Immature natural killer cell (primary cell): ENCODE data around the gene BTBD19. TPM values are rescaled to one million over a fixed set of nuclear protein-coding genes. Genes with fewer than 3 reads are reported as not detected.
A peak's percentile ranks its signal among the peaks of the same experiment; 100 is the strongest.
"Not testable (repeated sequence)": the region's sequence is repeated elsewhere in the genome, so short reads cannot be mapped to it uniquely, and the experiment has no call there.

Experiments used
- DNase-seq, 3 donors: peaks; one replicate each; pipeline ENCODE4 v3.0.0; 2022; ENCODE audit warnings: mixed read lengths in 1 of 3
- H3K27ac Mint-ChIP-seq, 6 donors: one replicate each; pipeline ENCODE4 v1.8.0; 2020; ENCODE audit warnings: mixed read lengths in 6 of 6, mild to moderate bottlenecking in 5 of 6, inconsistent platforms in 4 of 6, moderate library complexity in 3 of 6
- H3K27me3 Mint-ChIP-seq, 3 donors: one replicate each; pipeline ENCODE4 v1.8.0; 2020 to 2021; ENCODE audit warnings: low read depth in 3 of 3, mild to moderate bottlenecking in 3 of 3, mixed read lengths in 3 of 3, moderate library complexity in 3 of 3, inconsistent platforms in 1 of 3
- H3K36me3 Mint-ChIP-seq, 3 donors: one replicate each; pipeline ENCODE4 v1.8.0; 2020; ENCODE audit warnings: mixed read lengths in 3 of 3, inconsistent platforms in 2 of 3, mild to moderate bottlenecking in 2 of 3
- H3K4me1 Mint-ChIP-seq, 2 donors: one replicate each; pipeline ENCODE4 v1.8.0; 2020; ENCODE audit warnings: inconsistent platforms in 2 of 2, mild to moderate bottlenecking in 2 of 2, mixed read lengths in 2 of 2, moderate library complexity in 1 of 2
- H3K4me3 Mint-ChIP-seq, 5 donors: one replicate each; pipeline ENCODE4 v1.8.0; 2020; ENCODE audit warnings: mild to moderate bottlenecking in 5 of 5, mixed read lengths in 5 of 5, inconsistent platforms in 3 of 5, moderate library complexity in 3 of 5
- H3K9me3 Mint-ChIP-seq, 6 donors: one replicate each; pipeline ENCODE4 v1.8.0; 2020; ENCODE audit warnings: mild to moderate bottlenecking in 6 of 6, mixed read lengths in 6 of 6, inconsistent platforms in 4 of 6, moderate library complexity in 3 of 6
- polyA plus RNA-seq, 3 donors: library from polyadenylated mRNA; unstranded; fragments of 300-500 nt; fragmentation: Illumina TruSeq; gene quantifications; one replicate each; pipeline ENCODE4 v1.2.3, GENCODE V29; 2021

Gene BTBD19
- polyA plus RNA-seq, 3 donors from 2014 or later, result 0.38 TPM; not detected in 2

DNA sequence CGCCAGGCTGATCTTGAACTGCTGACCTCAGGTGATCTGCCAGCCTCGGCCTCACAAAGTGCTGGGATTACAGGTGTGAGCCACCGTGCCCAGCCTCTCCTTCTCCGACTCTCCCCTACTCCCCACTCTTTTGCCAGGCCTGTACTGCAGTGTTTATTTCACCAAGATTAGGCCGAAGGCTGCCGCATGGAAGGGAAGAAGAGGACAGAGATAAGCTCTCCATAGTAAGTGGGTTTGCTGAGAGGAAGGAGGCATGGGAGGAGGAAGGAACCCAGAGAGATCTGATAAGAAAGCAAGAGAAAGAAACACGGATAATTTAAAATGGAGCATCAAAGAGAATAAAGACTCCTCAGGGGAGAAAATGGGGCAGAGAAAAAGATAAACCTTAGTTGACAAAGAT lies 26.0 kb downstream of the BTBD19 start:
- Mint-ChIP-seq H3K27ac (no peak overlapping the region), H3K9me3 (no peaks in the 10 kb centered on the region)

DNA sequence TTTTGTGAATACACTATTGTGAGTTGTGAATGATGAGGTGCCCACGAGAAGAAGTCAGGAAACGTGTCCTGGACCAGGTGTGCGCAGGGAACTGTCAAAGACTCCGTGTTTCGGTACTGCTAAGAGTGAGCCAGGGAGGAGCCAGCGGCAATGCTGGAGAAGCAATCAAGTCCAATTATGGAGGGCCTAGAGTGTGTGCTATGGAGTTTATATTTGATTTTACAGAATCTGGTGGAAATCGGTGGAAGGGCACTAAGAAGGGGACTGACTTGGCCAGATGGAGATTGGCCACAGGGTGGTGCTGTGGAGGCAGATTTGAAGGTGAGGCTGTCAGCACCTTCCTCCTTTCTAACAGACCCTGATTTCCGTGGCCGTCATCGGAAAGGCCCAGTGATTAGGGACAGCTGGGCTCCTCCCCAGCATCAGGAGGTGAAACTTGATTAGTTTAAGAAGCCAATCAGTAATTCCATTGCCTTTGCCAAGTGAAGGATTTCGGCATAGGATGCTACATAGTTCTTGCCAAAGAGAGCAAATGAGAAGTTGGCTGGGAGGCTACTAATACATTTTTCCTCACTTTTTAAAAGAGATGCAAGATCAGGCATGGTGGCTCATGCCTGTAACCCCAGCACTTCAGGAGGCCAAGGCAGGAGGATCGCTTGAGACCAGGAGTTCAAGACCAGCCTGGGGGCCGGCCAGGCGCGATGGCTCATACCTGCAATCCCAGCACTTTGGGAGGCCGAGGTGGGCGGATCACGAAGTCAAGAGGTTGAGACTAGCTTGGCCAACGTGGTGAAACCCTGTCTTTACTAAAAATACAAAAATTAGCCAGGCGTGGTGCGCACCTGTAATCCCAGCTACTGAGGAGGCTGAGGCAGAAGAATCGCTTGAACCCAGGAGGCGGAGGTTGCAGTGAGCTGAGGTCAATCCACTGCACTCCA lies 27.7 kb downstream of the BTBD19 start:
- H3K27ac Mint-ChIP-seq, result peak overlapping the region in 2 of 6 donors; percentile 45 to 60
- peaks cover 3 to 6% (median 4%) of the 10 kb centered on the region in 3 donors for H3K27me3 Mint-ChIP-seq
- peaks cover 7 to 8% of the 10 kb centered on the region in 2 donors for H3K4me1 Mint-ChIP-seq
- no peaks in the 10 kb centered on the region for H3K9me3 Mint-ChIP-seq
- DNase-seq, result peak; percentile 66 to 72 (median 70)
- peaks cover 0 to under 1% (median 0%) of the 10 kb centered on the region in 3 donors for H3K36me3 Mint-ChIP-seq
- peak overlapping the region in 4 of 5 donors; percentile 18 to 67 (median 32) for H3K4me3 Mint-ChIP-seq

More for the DNA sequence above, 26.0 kb downstream of the BTBD19 start:
- H3K4me3 Mint-ChIP-seq, result no peak overlapping the region
- H3K36me3 Mint-ChIP-seq, result no peaks in the 10 kb centered on the region
- H3K4me1 Mint-ChIP-seq, result peaks cover 7 to 8% of the 10 kb centered on the region in 2 donors
- peaks cover 1 to 6% (median 2%) of the 10 kb centered on the region in 3 donors for H3K27me3 Mint-ChIP-seq
- DNase-seq, result no peak

DNA sequence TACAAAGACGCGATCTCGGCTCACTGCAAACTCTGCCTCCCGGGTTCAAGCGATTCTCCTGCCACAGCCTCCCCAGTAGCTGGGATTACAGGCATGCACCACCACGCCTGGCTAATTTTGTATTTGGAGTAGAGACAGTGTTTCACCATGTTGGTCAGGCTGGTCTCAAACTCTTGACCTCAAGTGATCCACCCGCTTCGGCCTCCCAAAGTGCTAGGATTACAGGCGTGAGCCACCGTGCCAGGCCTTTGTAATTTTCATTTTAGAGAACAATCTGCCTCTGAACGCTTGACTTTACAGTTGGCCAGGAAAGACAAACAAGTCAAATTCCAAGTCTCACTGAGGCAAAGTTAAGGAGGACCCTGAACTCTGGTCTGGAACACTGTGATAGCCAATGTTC lies 30.0 kb downstream of the BTBD19 start:
- H3K9me3 Mint-ChIP-seq, DNase-seq: not testable (repeated sequence)

DNA sequence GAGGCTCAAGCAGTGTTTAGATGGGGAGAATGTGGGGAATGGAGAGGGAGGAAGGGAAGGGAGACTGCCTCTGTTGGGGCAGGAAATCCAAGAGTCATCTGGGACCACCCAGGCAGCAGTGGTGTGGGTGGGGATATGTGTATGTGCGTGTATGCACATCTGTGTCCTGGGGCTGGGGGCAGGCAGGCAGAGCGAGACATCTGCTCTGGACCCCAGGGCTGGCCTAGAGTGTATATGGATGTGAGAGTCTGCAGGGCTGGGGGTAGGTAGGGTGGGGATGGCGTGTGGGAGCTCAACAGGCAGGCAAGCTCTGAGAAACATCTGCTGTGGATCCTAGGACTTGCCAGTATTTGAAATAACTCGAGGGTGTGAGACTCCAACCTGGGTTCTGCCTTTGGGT lies 31.3 kb downstream of the BTBD19 start:
- peaks cover 12 to 14% of the 10 kb centered on the region in 2 donors for H3K4me1 Mint-ChIP-seq
- H3K36me3 Mint-ChIP-seq, result peaks cover 0 to 9% (median 3%) of the 10 kb centered on the region in 3 donors
- no peak overlapping the region for H3K27ac Mint-ChIP-seq
- no peaks in the 10 kb centered on the region for H3K9me3 Mint-ChIP-seq
- no peak for DNase-seq
- no peak overlapping the region for H3K4me3 Mint-ChIP-seq
- peaks cover 4 to 25% (median 7%) of the 10 kb centered on the region in 3 donors for H3K27me3 Mint-ChIP-seq

More for the DNA sequence above, 30.0 kb downstream of the BTBD19 start:
- not testable (repeated sequence) for H3K27ac Mint-ChIP-seq, H3K36me3 Mint-ChIP-seq, H3K4me3 Mint-ChIP-seq
- Mint-ChIP-seq H3K4me1 (peaks cover 8 to 11% of the 10 kb centered on the region in 2 donors), H3K27me3 (peaks cover 6 to 20% (median 9%) of the 10 kb centered on the region in 3 donors)

DNA sequence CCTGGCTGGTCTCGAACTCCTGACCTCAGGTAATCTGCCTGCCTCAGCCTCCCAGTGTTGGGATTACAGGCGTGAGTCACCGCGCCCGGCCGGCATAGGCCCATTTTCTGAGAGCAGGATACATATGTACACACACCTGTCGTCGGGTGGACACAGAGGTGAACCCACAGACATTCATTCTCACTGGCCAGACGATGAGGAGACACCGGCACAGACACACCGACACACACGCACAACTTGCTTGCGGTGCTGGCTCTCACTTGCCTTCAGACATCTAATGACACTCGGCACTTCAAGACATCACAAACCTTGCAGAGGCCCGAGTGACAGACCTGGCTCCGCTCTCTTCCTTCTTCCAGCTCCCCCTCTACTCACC lies 34.2 kb downstream of the BTBD19 start:
- H3K4me3 Mint-ChIP-seq, result peak overlapping the region in 3 of 5 donors; percentile 47 to 53 (median 50)
- no peak for DNase-seq
- peaks cover 0 to 25% (median 8%) of the 10 kb centered on the region in 3 donors for H3K27me3 Mint-ChIP-seq
- no peaks in the 10 kb centered on the region for H3K9me3 Mint-ChIP-seq
- H3K27ac Mint-ChIP-seq, result no peak overlapping the region
- peaks cover 5 to 6% of the 10 kb centered on the region in 2 donors for H3K4me1 Mint-ChIP-seq
- peaks cover 3 to 12% (median 3%) of the 10 kb centered on the region in 3 donors for H3K36me3 Mint-ChIP-seq

DNA sequence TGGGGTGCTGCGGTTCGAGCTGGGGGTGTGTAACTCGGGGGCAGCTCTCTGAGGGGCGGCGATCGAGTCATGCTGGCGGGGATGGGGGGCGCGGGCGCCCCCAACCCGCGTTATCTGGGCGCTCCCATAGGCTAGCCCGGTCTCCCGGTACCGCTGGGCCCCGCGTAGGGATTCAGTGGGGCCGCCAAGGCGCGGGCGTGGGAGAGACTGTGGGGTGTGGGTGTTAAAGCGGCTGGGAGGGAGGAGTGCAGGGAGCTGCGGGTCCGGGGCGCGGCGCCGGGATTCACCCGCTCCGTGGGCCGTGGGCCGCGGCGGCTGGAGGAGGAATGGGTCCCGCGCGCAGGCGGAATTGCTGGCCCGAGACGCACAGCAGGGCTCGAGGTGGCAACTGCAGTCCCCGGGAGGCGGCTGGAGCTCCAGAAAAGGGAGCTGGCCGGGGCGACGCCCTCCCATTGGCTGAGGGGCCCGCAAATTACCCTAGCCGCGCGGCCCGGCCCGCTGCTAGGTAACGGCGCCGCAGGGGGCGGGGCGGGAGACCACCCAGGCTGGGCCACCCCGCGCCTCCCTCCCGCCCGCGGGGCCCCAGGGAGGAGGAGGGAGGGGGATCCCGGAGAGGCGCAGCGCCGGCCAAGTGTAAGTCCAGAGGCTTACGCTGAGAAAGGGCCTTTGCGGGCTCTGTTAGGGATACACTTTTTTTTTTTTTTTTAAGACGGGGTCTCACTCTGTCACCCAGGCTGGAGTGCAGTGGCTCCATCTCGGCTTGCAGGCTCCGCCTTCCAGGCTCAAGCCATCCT lies 34.7 kb downstream of the BTBD19 start, which contains the start of gene PTCH2:
TSS of gene PTCH2 (minus strand) at position 392 of the 794 bp plus-strand sequence. CDS start at position 71, 321 bp downstream.
- H3K4me1 Mint-ChIP-seq, result peaks cover 5 to 6% of the 10 kb centered on the region in 2 donors
- peak; percentile 5 to 13 (median 7) for DNase-seq
- peaks cover 0 to 25% (median 8%) of the 10 kb centered on the region in 3 donors for H3K27me3 Mint-ChIP-seq
- H3K36me3 Mint-ChIP-seq, result peaks cover 3 to 12% (median 3%) of the 10 kb centered on the region in 3 donors
- no peaks in the 10 kb centered on the region for H3K9me3 Mint-ChIP-seq
- H3K4me3 Mint-ChIP-seq, result peak within 1 kb of the TSS in 4 of 5 donors; percentile 34 to 53 (median 48)
- H3K27ac Mint-ChIP-seq, result peak within 1 kb of the TSS in 1 of 6 donors; percentile 40

DNA sequence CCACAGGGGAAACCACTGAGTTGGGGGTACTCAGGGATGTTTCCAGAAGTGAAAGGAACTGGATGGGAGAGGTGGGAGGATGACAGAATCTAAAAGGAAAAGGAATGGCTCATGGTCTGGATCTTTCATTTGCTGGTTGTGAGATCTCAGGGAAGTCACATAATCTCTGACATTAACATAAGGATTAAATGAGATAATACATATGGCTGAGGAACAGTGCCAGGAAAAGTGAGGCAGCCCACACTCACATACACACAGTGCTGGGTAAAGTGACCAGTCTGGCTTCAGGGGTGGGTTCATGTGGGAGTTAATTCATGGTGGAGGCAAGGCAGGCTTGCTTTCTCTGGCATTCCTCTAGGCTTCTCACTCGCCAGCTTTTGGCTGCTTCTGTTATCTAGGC lies 38.7 kb downstream of the BTBD19 start:
- Mint-ChIP-seq H3K4me3 (no peak overlapping the region), H3K9me3 (no peaks in the 10 kb centered on the region), H3K36me3 (peaks cover 3 to 12% (median 7%) of the 10 kb centered on the region in 3 donors), H3K27ac (no peak overlapping the region), H3K4me1 (peaks cover 5 to 6% of the 10 kb centered on the region in 2 donors), H3K27me3 (peaks cover 0 to 13% (median 2%) of the 10 kb centered on the region in 3 donors)
- DNase-seq, result no peak

DNA sequence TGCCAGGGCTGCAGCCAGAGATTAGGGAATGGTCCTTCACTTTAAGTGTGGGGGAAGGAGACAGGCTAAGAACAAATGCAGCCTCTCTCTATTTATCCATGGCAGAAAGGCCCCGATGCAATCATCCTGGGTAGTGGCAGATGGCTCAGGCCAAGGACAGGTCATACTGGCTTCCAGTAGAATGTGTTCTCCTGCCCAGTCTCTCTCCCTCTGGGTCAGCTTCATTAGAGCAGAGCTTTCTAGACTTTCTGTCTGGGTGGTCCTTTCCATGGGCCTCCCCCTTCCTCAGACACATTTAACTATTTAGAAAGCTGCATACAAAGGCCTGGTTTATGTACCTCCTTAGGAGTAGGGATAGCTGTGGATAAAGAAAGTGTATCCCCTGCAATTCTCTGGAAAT lies 39.5 kb downstream of the BTBD19 start:
- Mint-ChIP-seq H3K4me1 (peaks cover 2 to 6% of the 10 kb centered on the region in 2 donors), H3K36me3 (peaks cover 3 to 14% (median 9%) of the 10 kb centered on the region in 3 donors), H3K27ac (no peak overlapping the region), H3K4me3 (no peak overlapping the region), H3K27me3 (peaks cover 0 to 5% (median 1%) of the 10 kb centered on the region in 3 donors), H3K9me3 (no peaks in the 10 kb centered on the region)
- DNase-seq, result no peak

DNA sequence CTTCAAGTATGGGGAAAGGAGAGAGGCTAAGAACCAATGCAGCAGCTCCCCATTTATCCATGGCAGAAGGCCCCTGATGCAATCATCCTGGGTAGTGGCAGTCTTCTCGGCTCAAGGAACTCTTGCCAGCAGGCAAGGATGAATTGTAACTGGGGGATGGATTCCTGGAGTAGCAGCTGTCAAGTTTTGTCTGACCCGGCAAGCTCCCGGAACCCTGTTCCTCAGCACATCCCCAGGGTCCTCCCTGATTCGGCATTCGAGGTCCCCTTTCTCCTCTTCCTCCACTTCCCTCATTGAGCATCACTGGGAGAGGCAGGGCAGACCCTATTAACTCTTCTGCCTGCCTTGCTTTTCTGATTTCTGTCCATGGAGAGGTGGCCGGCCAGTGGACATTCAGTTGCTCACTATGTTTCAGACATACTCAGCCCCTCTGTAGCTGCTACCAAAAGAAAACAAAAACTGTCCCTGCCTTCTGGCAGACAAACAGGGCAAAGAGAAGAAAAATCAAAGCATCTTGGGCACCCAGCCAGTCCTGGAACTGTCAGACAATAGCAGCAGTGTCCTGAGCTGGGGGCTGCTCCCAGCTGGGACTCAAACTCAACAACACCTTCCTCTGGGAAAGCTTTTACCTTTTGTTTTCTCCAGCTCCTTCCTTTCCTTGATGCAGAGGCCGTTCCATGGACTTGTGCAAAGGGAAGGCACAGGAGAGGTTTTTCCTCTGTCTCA lies 40.3 kb downstream of the BTBD19 start:
- Mint-ChIP-seq H3K36me3 (peaks cover 3 to 16% (median 10%) of the 10 kb centered on the region in 3 donors), H3K9me3 (no peaks in the 10 kb centered on the region), H3K4me3 (no peak overlapping the region), H3K27me3 (peaks cover 0 to 5% (median 1%) of the 10 kb centered on the region in 3 donors), H3K27ac (peak overlapping the region in 1 of 6 donors; percentile 18), H3K4me1 (peaks cover 2 to 6% of the 10 kb centered on the region in 2 donors)
- DNase-seq, result no peak

DNA sequence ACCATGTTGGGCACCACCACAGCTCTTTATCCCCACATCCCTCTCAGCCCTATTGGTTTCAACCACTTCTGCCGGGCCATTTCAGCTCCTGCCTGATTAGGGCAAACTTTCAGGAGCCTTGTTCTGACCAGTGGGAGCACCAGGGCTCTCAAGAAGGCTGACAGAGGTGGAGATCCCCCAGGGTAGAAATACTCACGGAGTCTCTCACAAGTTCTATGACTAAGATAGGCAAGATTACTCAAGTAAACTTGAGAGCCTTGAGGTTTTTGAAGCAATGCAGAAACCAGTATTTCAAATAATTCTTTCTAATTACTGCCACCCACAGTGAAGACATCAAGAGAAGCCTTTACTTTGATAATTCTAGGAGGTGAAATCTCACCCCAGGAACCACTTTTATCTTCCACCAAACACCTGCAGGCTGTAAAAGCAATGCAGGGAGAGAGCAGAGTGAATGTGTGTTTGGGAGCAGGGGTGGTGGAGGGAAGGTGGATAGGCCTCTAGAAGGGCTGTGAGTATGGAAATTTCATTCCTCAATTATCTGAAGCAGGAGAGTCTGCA lies 41.3 kb downstream of the BTBD19 start:
- Mint-ChIP-seq H3K27ac (no peak overlapping the region), H3K4me3 (no peak overlapping the region), H3K36me3 (peaks cover 3 to 19% (median 13%) of the 10 kb centered on the region in 3 donors), H3K4me1 (no peaks in the 10 kb centered on the region), H3K27me3 (peaks cover 0 to 1% (median 0%) of the 10 kb centered on the region in 3 donors), H3K9me3 (no peaks in the 10 kb centered on the region)
- no peak for DNase-seq

DNA sequence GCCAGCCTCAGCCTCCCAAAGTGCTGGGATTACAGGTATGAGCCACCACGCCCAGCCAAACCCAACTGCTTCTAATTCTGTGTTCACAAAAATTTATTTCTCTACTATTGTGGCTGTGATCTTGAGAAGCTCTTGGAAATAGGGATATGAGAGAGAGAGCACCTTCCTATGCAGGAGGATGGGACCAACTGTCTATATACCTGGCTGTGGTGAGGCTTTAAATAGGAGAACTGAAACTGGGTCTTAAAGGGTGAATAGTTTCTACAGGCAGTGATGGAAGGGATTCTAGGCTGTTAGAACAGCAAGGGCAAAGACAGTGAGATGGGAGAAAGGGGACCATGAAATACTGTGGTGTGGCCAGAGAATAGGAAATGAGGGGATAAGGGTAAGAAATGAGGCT lies 43.0 kb downstream of the BTBD19 start:
- Mint-ChIP-seq H3K27ac (no peak overlapping the region), H3K36me3 (peaks cover 10 to 27% (median 17%) of the 10 kb centered on the region in 3 donors), H3K9me3 (no peaks in the 10 kb centered on the region)

DNA sequence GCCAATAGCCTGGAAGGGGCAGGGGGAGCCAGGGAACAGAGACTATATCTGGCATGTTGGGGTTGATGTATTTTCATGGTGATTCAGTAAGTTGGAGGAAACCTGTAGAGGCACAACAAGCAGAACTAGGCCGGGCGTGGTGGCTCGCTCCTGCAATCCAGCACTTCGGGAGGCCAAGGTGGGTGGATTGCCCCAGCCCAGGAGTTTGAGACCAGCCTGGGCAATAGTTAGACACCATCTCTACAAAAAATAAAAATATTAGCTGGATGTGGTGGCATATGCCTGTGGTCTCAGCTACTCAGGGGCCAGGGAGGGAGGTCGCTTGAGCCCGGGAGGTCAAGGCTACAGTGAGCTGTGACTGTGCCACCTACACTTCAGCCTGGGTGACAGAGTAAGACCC lies 44.9 kb downstream of the BTBD19 start:
- Mint-ChIP-seq H3K27ac (no peak overlapping the region), H3K4me3 (no peak overlapping the region), H3K27me3 (peaks cover 0 to 1% (median 0%) of the 10 kb centered on the region in 3 donors), H3K9me3 (no peaks in the 10 kb centered on the region), H3K4me1 (no peaks in the 10 kb centered on the region), H3K36me3 (peaks cover 15 to 33% (median 22%) of the 10 kb centered on the region in 3 donors)
- DNase-seq, result no peak

More for the DNA sequence above, 43.0 kb downstream of the BTBD19 start:
- no peak for DNase-seq
- H3K27me3 Mint-ChIP-seq, result peaks cover 0 to 1% (median 0%) of the 10 kb centered on the region in 3 donors
- no peak overlapping the region for H3K4me3 Mint-ChIP-seq
- no peaks in the 10 kb centered on the region for H3K4me1 Mint-ChIP-seq
